A549 (cell line): ENCODE measurements around the gene TMF1. TPM values are rescaled to one million over a fixed set of nuclear protein-coding genes. Genes with fewer than 3 reads are reported as not detected.

Experiments used
- ATAC-seq, 2 experiments: fragments of 200-7000 bp in 1 of 2; fragments of >200 bp in 1 of 2; cut with Nextera tagmentation in 1 of 2; cut with Tn5 transposase in 1 of 2; 3 replicates each; pipeline versions ENCODE4 v1.8.0 to v1.9.1; 2018 to 2020; ENCODE audit warnings: mild to moderate bottlenecking in 1 of 2, moderate library complexity in 1 of 2
- CTCF ChIA-PET: fragments of 300-600 bp; sonication (Branson Sonifier 250); formaldehyde crosslinking; extraction: SDS; loops from one replicate; lab custom pipeline; 2021; ENCODE audit warnings: antibody characterized with exemption, inconsistent platforms; lab: Yijun Ruan, JAX
- POLR2A ChIA-PET: fragments of 350-600 bp; formaldehyde crosslinking; extraction: SDS; loops from one replicate; lab custom pipeline; 2021; ENCODE audit warnings: antibody characterized with exemption, inconsistent platforms; lab: Yijun Ruan, JAX
- DNase-seq, 2 experiments: peaks; one replicate each; pipeline versions ENCODE4 v3.0.0 to v3.0.0-alpha.2; 2011 to 2016; ENCODE audit warnings: low read depth in 1 of 2, low spot score in 1 of 2
- FAIRE-seq: peaks from 2 replicates; lab custom pipeline; 2011; peaks lifted over from hg19 to GRCh38; lab: Jason Lieb, UNC
- H3K27ac ChIP-seq, 2 experiments: fragments of >200 bp; sonication (Bioruptor Twin); formaldehyde crosslinking; 3 replicates each; pipeline ENCODE4 v1.5.1; 2016 to 2017
- H3K4me1 ChIP-seq: fragments of >200 bp; sonication (Bioruptor Twin); formaldehyde crosslinking; 3 replicates; pipeline ENCODE4 v1.6.1; 2016
- H3K4me2 ChIP-seq: fragments of >200 bp; sonication (Bioruptor Twin); formaldehyde crosslinking; 3 replicates; pipeline ENCODE4 v1.6.1; 2016
- H3K4me3 ChIP-seq: fragments of >200 bp; sonication (Bioruptor Twin); formaldehyde crosslinking; 3 replicates; pipeline ENCODE4 v1.5.1; 2016
- H3K9me3 ChIP-seq: fragments of >200 bp; sonication (Bioruptor Twin); formaldehyde crosslinking; 3 replicates; pipeline ENCODE4 v1.6.1; 2016
- ATOH8 ChIP-seq: fragments of 250-450 bp; sonication (Bioruptor Pico); IDR thresholded peaks from 2 replicates; pipeline ENCODE4 v1.5.0; 2020; ENCODE audit warnings: low read depth, mild to moderate bottlenecking, moderate library complexity
- BCL3 ChIP-seq: fragments of >200 bp; sonication (Bioruptor Twin); formaldehyde crosslinking; IDR thresholded peaks from 3 replicates; pipeline ENCODE4 v1.6.1; 2016
- BHLHE40 ChIP-seq: IDR thresholded peaks from 2 replicates; pipeline ENCODE4 v1.6.1; 2012; ENCODE audit warnings: low read depth, low read length, inconsistent platforms
- CBX2 ChIP-seq: fragments of 200-600 bp; sonication (generic); IDR thresholded peaks from 2 replicates; pipeline ENCODE4 v1.6.1; 2016; ENCODE audit warnings: low read depth, mild to moderate bottlenecking, borderline replicate concordance
- E2F6 ChIP-seq: IDR thresholded peaks from 2 replicates; pipeline ENCODE4 v1.6.1; 2012; ENCODE audit warnings: low read depth, borderline replicate concordance
- EHMT2 ChIP-seq: fragments of 200-600 bp; sonication (generic); IDR thresholded peaks from 2 replicates; pipeline ENCODE4 v1.6.1; 2016; ENCODE audit warnings: antibody characterized with exemption, low read depth, mild to moderate bottlenecking, moderate library complexity
- EP300 ChIP-seq, 2 experiments: fragments of >200 bp; sonication (Bioruptor Twin); formaldehyde crosslinking; IDR thresholded peaks; 2 replicates in 1 of 2; 3 replicates in 1 of 2; pipeline ENCODE4 v1.6.1; 2016 to 2017
- FOSB ChIP-seq: fragments of 250-450 bp; sonication (Bioruptor Pico); IDR thresholded peaks from 2 replicates; pipeline ENCODE4 v1.5.0; 2020; ENCODE audit warnings: mild to moderate bottlenecking, moderate library complexity
- FOXS1 ChIP-seq: fragments of 250-450 bp; sonication (Bioruptor Pico); IDR thresholded peaks from 2 replicates; pipeline ENCODE4 v1.5.0; 2020; ENCODE audit warnings: mild to moderate bottlenecking, moderate library complexity
- HES2 ChIP-seq: fragments of >200 bp; sonication (Bioruptor Twin); formaldehyde crosslinking; IDR thresholded peaks from 2 replicates; pipeline ENCODE4 v1.6.1; 2016
- HOXB5 ChIP-seq: fragments of 250-450 bp; sonication (Bioruptor Pico); IDR thresholded peaks from 2 replicates; pipeline ENCODE4 v1.5.0; 2020; ENCODE audit warnings: mild to moderate bottlenecking, moderate library complexity
- JUN ChIP-seq, 2 experiments: fragments of >200 bp; sonication (Bioruptor Twin); formaldehyde crosslinking; IDR thresholded peaks; 2 replicates in 1 of 2; 3 replicates in 1 of 2; pipeline ENCODE4 v1.6.1; 2016 to 2017
- KDM1A ChIP-seq: fragments of 200-600 bp; sonication (generic); IDR thresholded peaks from 2 replicates; pipeline ENCODE4 v1.6.1; 2016; ENCODE audit warnings: low read depth, mild to moderate bottlenecking
- MAFK ChIP-seq: fragments of 450-650 bp; IDR thresholded peaks from 2 replicates; pipeline ENCODE4 v1.6.1; 2014; ENCODE audit not compliant: partially characterized antibody
- MAX ChIP-seq: IDR thresholded peaks from 2 replicates; pipeline ENCODE4 v1.6.1; 2012
- NPAS2 ChIP-seq: fragments of 250-450 bp; sonication (Bioruptor Pico); IDR thresholded peaks from 2 replicates; pipeline ENCODE4 v1.8.0; 2022; ENCODE audit warnings: mild to moderate bottlenecking, moderate library complexity, borderline replicate concordance
- NR3C1 ChIP-seq: fragments of >200 bp; sonication (Bioruptor Twin); formaldehyde crosslinking; IDR thresholded peaks from 3 replicates; pipeline ENCODE4 v1.6.1; 2017
- PBX3 ChIP-seq: IDR thresholded peaks from 2 replicates; pipeline ENCODE4 v1.6.1; 2012
- PHF8 ChIP-seq: fragments of 200-600 bp; sonication (generic); IDR thresholded peaks from 2 replicates; pipeline ENCODE4 v1.6.1; 2016; ENCODE audit warnings: low read depth, mild to moderate bottlenecking, antibody characterized with exemption, moderate library complexity, borderline replicate concordance
- POLR2AphosphoS2 ChIP-seq: conservative IDR thresholded peaks from 2 replicates; pipeline ENCODE4 v1.6.1; 2012; ENCODE audit warnings: low read length, improper control_type of control experiment, inconsistent platforms
- RARB ChIP-seq: fragments of 250-450 bp; sonication (Bioruptor Pico); IDR thresholded peaks from 2 replicates; pipeline ENCODE4 v1.8.0; 2021; ENCODE audit warnings: mild to moderate bottlenecking, moderate library complexity
- RCOR1 ChIP-seq: fragments of 150-350 bp; IDR thresholded peaks from 2 replicates; pipeline ENCODE4 v1.6.1; 2014; ENCODE audit warnings: antibody characterized with exemption, low read length, low read depth
- SMC3 ChIP-seq: fragments of >200 bp; sonication (Bioruptor Twin); formaldehyde crosslinking; IDR thresholded peaks from 3 replicates; pipeline ENCODE4 v1.6.1; 2018; ENCODE audit warnings: inconsistent platforms
- SREBF2 ChIP-seq: fragments of 450-650 bp; IDR thresholded peaks from 2 replicates; pipeline ENCODE4 v1.6.1; 2014; ENCODE audit warnings: mild to moderate bottlenecking, moderate library complexity
- USF2 ChIP-seq: fragments of 450-650 bp; IDR thresholded peaks from 2 replicates; pipeline ENCODE4 v1.6.1; 2014; ENCODE audit warnings: antibody characterized with exemption
- ZC3H11A ChIP-seq: fragments of 450-650 bp; IDR thresholded peaks from 2 replicates; pipeline ENCODE4 v1.6.1; 2014; ENCODE audit warnings: antibody characterized with exemption, mild to moderate bottlenecking
- ZFP36 ChIP-seq: fragments of 450-650 bp; IDR thresholded peaks from 2 replicates; pipeline ENCODE4 v1.6.1; 2014; ENCODE audit warnings: borderline replicate concordance; ENCODE audit not compliant: partially characterized antibody
- ZNF302 ChIP-seq: fragments of 250-450 bp; sonication (Bioruptor Pico); IDR thresholded peaks from 2 replicates; pipeline ENCODE4 v1.9.0; 2021; ENCODE audit warnings: inconsistent platforms, mild to moderate bottlenecking, moderate library complexity
- WGBS: methylation state at CpG from one replicate; pipeline ENCODE4 v1.1.6; 2017; ENCODE audit errors: missing lambda C conversion rate; 5-methylcytosine and 5-hydroxymethylcytosine counted together
- polyA plus RNA-seq, 4 experiments: library from polyadenylated mRNA; depleted of rRNA in 3 of 4; stranded (reverse); fragments of >200 nt; fragmentation: RNase III in 1 of 4; extraction: RNeasy Plus Mini Kit Qiagen cat#74134 plus additional on column Dnase treatment in 1 of 4; gene quantifications; 2 replicates in 3 of 4; 3 replicates in 1 of 4; pipeline ENCODE4 v1.2.3, GENCODE V29; 2011 to 2017

TMF1 gene
- polyA plus RNA-seq, 2 of the 4 experiments (the other 2 are of a cell fraction), result 13.7 to 17.2 TPM

- DNase-seq (no peak), ATAC-seq (no peak), FAIRE-seq (no peak)
- 51% methylated on average over 2 of the region's 2 CpGs for WGBS
- TF ChIP-seq PHF8, result no peak
- TF ChIP-seq NPAS2, result no peak
- TF ChIP-seq CBX2, result no peak
- no peak for TF ChIP-seq ZNF302 (CRISPR knock-in tag)
- no peak for TF ChIP-seq EP300 (IDR thresholded peaks at IDR 0.05)
- TF ChIP-seq MAFK, result no peak
- TF ChIP-seq PBX3, result no peak
- TF ChIP-seq RARB (CRISPR knock-in tag), result no peak
- TF ChIP-seq POLR2AphosphoS2, result no peak
- TF ChIP-seq ATOH8 (CRISPR knock-in tag), result no peak
- TF ChIP-seq RCOR1, result no peak
- no peak for TF ChIP-seq FOSB (CRISPR knock-in tag)
- TF ChIP-seq HES2, result no peak
- TF ChIP-seq ZC3H11A, result no peak
- TF ChIP-seq MAX, result no peak
- TF ChIP-seq FOXS1 (CRISPR knock-in tag), result no peak
- no peak for TF ChIP-seq JUN (IDR thresholded peaks at IDR 0.05)
- no peak for TF ChIP-seq USF2
- TF ChIP-seq EHMT2, result no peak
- TF ChIP-seq E2F6, result no peak
- POLR2A ChIA-PET, result no interaction called here
- CTCF ChIA-PET, result no interaction called here
- Histone ChIP-seq H3K4me1 (peaks cover 13% of the 10 kb centered on the region; the same call in 2 of the 3 replicates), H3K9me3 (no peaks in the 10 kb centered on the region), H3K4me3 (no peak overlapping the region), H3K4me2 (no peak overlapping the region), H3K27ac (no peak overlapping the region)
These were observed 35.2 kb downstream of the TMF1 start for GRCh38 chr3:69016901-69017300.

- TF ChIP-seq SMC3 (no peak), FOSB (CRISPR knock-in tag) (no peak), CBX2 (no peak), ZFP36 (no peak), PHF8 (no peak), BCL3 (no peak), BHLHE40 (no peak), KDM1A (no peak), NR3C1 (no peak), SREBF2 (no peak), HOXB5 (CRISPR knock-in tag) (no peak), ATOH8 (CRISPR knock-in tag) (no peak)
- peaks cover 13% of the 10 kb centered on the region; the same call in 2 of the 3 replicates for H3K4me1 ChIP-seq
- H3K4me3 ChIP-seq, result no peak overlapping the region
- H3K9me3 ChIP-seq, result no peaks in the 10 kb centered on the region
- FAIRE-seq (no peak), ATAC-seq (no peak), DNase-seq (no peak)
- no peak overlapping the region for H3K27ac ChIP-seq
- H3K4me2 ChIP-seq, result no peak overlapping the region
- CTCF ChIA-PET, result no interaction called here
- WGBS, result 93% methylated on average over 4 of the region's 4 CpGs
- POLR2A ChIA-PET, result no interaction called here
These were observed 36.0 kb downstream of the TMF1 start for GRCh38 chr3:69016102-69016501.
